Smooth muscle cell (in vitro differentiated cells): ENCODE results near the gene TBC1D5. TPM values are rescaled to one million over a fixed set of nuclear protein-coding genes. Genes with fewer than 3 reads are reported as not detected.
"Not testable (repeated sequence)": the region's sequence is repeated elsewhere in the genome, so short reads cannot be mapped to it uniquely, and the experiment has no call there.

Experiments
- DNase-seq: peaks from one replicate; lab custom pipeline; 2025; ENCODE audit not compliant: unreplicated experiment; lab: John Stamatoyannopoulos, UW
- H2AFZ ChIP-seq: fragments of 200-600 bp; sonication (generic); 2 replicates; pipeline ENCODE4 v1.6.0; 2016; ENCODE audit warnings: antibody characterized with exemption, low read depth, mild to moderate bottlenecking
- H3F3A ChIP-seq: fragments of 200-600 bp; sonication (generic); 2 replicates; pipeline ENCODE4 v1.6.0; 2017; ENCODE audit warnings: antibody characterized with exemption, low read depth
- H3K27ac ChIP-seq: fragments of 200-600 bp; sonication (generic); 2 replicates; pipeline ENCODE4 v1.5.1; 2016; ENCODE audit warnings: low read depth, mild to moderate bottlenecking
- H3K27me3 ChIP-seq: fragments of 200-600 bp; sonication (generic); 2 replicates; pipeline ENCODE4 v1.6.1; 2016; ENCODE audit warnings: low read depth, mild to moderate bottlenecking
- H3K36me3 ChIP-seq: fragments of 200-600 bp; sonication (generic); 2 replicates; pipeline ENCODE4 v1.5.1; 2016; ENCODE audit warnings: low read depth
- H3K4me1 ChIP-seq: fragments of 200-600 bp; sonication (generic); 2 replicates; pipeline ENCODE4 v1.5.1; 2016; ENCODE audit warnings: low read depth
- H3K4me2 ChIP-seq: fragments of 200-600 bp; sonication (generic); 2 replicates; pipeline ENCODE4 v1.6.0; 2016; ENCODE audit warnings: mild to moderate bottlenecking
- H3K4me3 ChIP-seq: fragments of 200-600 bp; sonication (generic); 2 replicates; pipeline ENCODE4 v1.5.1; 2016; ENCODE audit warnings: mild to moderate bottlenecking
- H3K79me2 ChIP-seq: fragments of 200-600 bp; sonication (generic); 2 replicates; pipeline ENCODE4 v1.6.0; 2016; ENCODE audit warnings: low read depth, mild to moderate bottlenecking
- H3K9ac ChIP-seq: fragments of 200-600 bp; sonication (generic); 2 replicates; pipeline ENCODE4 v1.6.0; 2016; ENCODE audit warnings: low read depth
- H3K9me3 ChIP-seq: fragments of 200-600 bp; sonication (generic); replicated peaks from 2 replicates; pipeline ENCODE4 v1.5.1; 2016; ENCODE audit warnings: low read depth
- H4K20me1 ChIP-seq: fragments of 200-600 bp; sonication (generic); 2 replicates; pipeline ENCODE4 v1.6.0; 2016; ENCODE audit warnings: low read depth
- WGBS: methylation state at CpG from one replicate; pipeline ENCODE4 v1.1.7; 2016; ENCODE audit warnings: low lambda C conversion rate; 5-methylcytosine and 5-hydroxymethylcytosine counted together
- polyA plus RNA-seq: library from polyadenylated mRNA; unstranded; fragments of >200 nt; fragmentation: Nextera tagmentation; extraction: Ambion mirVana; gene quantifications from 2 replicates; pipeline ENCODE4 v1.2.1, GENCODE V29; 2016
- total RNA-seq: library from RNA; depleted of rRNA; stranded (reverse); fragments of >200 nt; gene quantifications from 2 replicates; pipeline ENCODE4 v1.2.3, GENCODE V29; 2014
- TF ChIP-seq, protein P1 (sequence below): fragments of 200-600 bp; sonication (generic); IDR thresholded peaks from 2 replicates; pipeline ENCODE4 v1.5.1; 2017; ENCODE audit warnings: borderline replicate concordance, mild to moderate bottlenecking, antibody characterized with exemption; ENCODE audit not compliant: insufficient read depth, poor library complexity, severe bottlenecking

TBC1D5 gene
- total and polyA plus RNA-seq, 2 experiments from 2014 or later, result 14.6 to 35.3 TPM

GRCh38 chr3:17132286-17133115 is 609.9 kb downstream of the TBC1D5 start:
- Histone ChIP-seq H3K4me3 (no peak overlapping the region), H3K4me1 (no peaks in the 10 kb centered on the region), H3K79me2 (no peaks in the 10 kb centered on the region), H3K4me2 (no peak overlapping the region), H3K27ac (no peak overlapping the region), H3K36me3 (no peaks in the 10 kb centered on the region), H3F3A (no peaks in the 10 kb centered on the region), H3K9ac (no peak overlapping the region), H4K20me1 (no peaks in the 10 kb centered on the region), H3K9me3 (no peaks in the 10 kb centered on the region), H3K27me3 (no peaks in the 10 kb centered on the region), H2AFZ (no peak overlapping the region)
- 87% methylated on average over 10 of the region's 10 CpGs for WGBS
- DNase-seq, result no peak
- TF ChIP-seq, protein P1, sequence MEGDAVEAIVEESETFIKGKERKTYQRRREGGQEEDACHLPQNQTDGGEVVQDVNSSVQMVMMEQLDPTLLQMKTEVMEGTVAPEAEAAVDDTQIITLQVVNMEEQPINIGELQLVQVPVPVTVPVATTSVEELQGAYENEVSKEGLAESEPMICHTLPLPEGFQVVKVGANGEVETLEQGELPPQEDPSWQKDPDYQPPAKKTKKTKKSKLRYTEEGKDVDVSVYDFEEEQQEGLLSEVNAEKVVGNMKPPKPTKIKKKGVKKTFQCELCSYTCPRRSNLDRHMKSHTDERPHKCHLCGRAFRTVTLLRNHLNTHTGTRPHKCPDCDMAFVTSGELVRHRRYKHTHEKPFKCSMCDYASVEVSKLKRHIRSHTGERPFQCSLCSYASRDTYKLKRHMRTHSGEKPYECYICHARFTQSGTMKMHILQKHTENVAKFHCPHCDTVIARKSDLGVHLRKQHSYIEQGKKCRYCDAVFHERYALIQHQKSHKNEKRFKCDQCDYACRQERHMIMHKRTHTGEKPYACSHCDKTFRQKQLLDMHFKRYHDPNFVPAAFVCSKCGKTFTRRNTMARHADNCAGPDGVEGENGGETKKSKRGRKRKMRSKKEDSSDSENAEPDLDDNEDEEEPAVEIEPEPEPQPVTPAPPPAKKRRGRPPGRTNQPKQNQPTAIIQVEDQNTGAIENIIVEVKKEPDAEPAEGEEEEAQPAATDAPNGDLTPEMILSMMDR, result no peak

DNA sequence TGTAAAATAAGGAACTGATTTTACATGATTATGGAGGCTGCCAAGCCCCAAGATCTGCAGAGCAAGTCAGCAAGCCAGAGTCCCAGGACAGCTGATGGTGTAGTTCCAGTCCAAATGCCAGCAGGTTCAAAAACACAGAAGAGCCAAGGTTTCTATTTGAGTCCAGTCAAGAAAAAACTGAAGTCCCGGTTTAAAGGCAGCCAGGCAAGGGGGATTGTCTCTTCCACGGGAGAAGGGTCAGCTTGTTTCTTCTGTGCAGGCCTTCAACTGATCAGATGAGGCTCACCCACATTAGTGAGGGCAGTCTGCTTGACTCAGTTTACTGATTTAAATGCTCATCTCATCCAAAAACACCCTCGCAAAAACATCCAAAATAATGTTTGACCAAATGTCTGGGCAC is 611.5 kb downstream of the TBC1D5 start:
- no peak overlapping the region for H3K27ac ChIP-seq
- no peaks in the 10 kb centered on the region for H3F3A ChIP-seq
- H3K4me2 ChIP-seq, result no peak overlapping the region
- no peaks in the 10 kb centered on the region for H3K4me1 ChIP-seq
- no peak overlapping the region for H3K9ac ChIP-seq
- no peaks in the 10 kb centered on the region for H3K9me3 ChIP-seq
- H3K4me3 ChIP-seq, result no peak overlapping the region
- H3K36me3 ChIP-seq, result no peaks in the 10 kb centered on the region
- WGBS, result 92% methylated on average over 3 of the region's 3 CpGs
- TF ChIP-seq, protein P1, result no peak
- H2AFZ ChIP-seq, result no peak overlapping the region
- H4K20me1 ChIP-seq, result no peaks in the 10 kb centered on the region
- H3K27me3 ChIP-seq, result no peaks in the 10 kb centered on the region
- no peak for DNase-seq
- no peaks in the 10 kb centered on the region for H3K79me2 ChIP-seq

GRCh38 chr3:17129556-17129955 is 612.9 kb downstream of the TBC1D5 start:
- Histone ChIP-seq H3K27me3 (no peaks in the 10 kb centered on the region), H2AFZ (no peak overlapping the region), H3K27ac (no peak overlapping the region), H4K20me1 (no peaks in the 10 kb centered on the region), H3K9me3 (no peaks in the 10 kb centered on the region), H3K4me3 (no peak overlapping the region), H3F3A (no peaks in the 10 kb centered on the region), H3K9ac (no peak overlapping the region), H3K4me1 (no peaks in the 10 kb centered on the region), H3K4me2 (no peak overlapping the region), H3K79me2 (no peaks in the 10 kb centered on the region), H3K36me3 (no peaks in the 10 kb centered on the region)
- no peak for DNase-seq
- TF ChIP-seq, protein P1, result no peak
- 78% methylated on average over 3 of the region's 3 CpGs for WGBS

DNA sequence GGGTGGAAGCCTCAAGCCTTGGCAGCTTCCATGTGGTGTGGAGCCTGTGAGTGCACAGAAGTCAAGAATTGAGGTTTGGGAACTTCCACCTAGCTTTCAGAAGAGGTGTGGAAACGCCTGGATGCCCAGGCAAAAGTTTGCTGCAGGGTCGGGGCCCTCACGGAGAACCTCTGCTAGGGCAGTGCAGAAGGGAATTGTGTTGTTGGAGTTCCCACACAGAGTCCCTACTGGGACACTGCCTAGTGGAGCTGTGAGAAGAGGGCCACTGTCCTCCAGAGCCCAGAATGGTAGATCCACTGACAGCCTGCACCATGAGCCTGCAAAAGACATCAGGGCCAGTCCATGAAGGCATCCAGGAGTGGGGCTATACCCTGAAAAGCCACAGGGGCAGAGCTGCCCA is 613.8 kb downstream of the TBC1D5 start:
- H3K9ac ChIP-seq, H3K79me2 ChIP-seq, H3K4me1 ChIP-seq, H3K4me3 ChIP-seq, DNase-seq, H3K27ac ChIP-seq, H2AFZ ChIP-seq, H3K4me2 ChIP-seq, H3K36me3 ChIP-seq, H3K27me3 ChIP-seq, H3K9me3 ChIP-seq, H3F3A ChIP-seq, H4K20me1 ChIP-seq: not testable (repeated sequence)
- 87% methylated on average over 3 of the region's 3 CpGs for WGBS
